Neural progenitor cell (in vitro differentiated cells): Measurements from ENCODE around the gene MED4.

Source experiments
- EZH2 ChIP-seq: fragments of 200-600 bp; sonication (generic); IDR thresholded peaks from 2 replicates; pipeline ENCODE4 v1.6.1; 2017; ENCODE audit warnings: antibody characterized with exemption, mild to moderate bottlenecking, moderate library complexity
- EZH2phosphoT487 ChIP-seq: fragments of 200-600 bp; sonication (generic); IDR thresholded peaks from 2 replicates; pipeline ENCODE4 v1.6.1; 2017; ENCODE audit warnings: antibody characterized with exemption
- TF ChIP-seq, protein P1 (sequence below): fragments of 200-600 bp; sonication (generic); IDR thresholded peaks from 2 replicates; pipeline ENCODE4 v1.5.1; 2017; ENCODE audit warnings: antibody characterized with exemption, mild to moderate bottlenecking

DNA sequence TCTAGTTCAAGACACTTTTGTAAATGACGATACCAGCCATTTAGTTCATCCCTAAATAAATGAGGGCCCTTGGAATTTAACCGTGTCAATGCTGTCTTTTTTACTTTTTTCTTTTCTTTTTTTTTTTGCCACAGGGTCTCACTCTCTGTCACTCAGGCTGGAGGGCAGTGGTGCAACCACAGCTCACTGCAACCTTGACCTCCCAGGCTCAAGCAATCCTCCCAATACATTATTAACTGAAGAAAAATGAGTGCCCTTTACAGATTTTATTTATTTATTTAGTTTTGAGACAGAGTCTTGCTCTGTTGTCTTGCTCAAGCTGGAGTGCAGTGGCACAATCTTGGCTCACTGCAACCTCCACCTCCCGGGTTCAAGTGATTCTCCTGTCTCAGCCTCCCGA, 2.9 kb upstream of the MED4 start:
- TF ChIP-seq, protein P1, sequence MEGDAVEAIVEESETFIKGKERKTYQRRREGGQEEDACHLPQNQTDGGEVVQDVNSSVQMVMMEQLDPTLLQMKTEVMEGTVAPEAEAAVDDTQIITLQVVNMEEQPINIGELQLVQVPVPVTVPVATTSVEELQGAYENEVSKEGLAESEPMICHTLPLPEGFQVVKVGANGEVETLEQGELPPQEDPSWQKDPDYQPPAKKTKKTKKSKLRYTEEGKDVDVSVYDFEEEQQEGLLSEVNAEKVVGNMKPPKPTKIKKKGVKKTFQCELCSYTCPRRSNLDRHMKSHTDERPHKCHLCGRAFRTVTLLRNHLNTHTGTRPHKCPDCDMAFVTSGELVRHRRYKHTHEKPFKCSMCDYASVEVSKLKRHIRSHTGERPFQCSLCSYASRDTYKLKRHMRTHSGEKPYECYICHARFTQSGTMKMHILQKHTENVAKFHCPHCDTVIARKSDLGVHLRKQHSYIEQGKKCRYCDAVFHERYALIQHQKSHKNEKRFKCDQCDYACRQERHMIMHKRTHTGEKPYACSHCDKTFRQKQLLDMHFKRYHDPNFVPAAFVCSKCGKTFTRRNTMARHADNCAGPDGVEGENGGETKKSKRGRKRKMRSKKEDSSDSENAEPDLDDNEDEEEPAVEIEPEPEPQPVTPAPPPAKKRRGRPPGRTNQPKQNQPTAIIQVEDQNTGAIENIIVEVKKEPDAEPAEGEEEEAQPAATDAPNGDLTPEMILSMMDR = no peak
- TF ChIP-seq EZH2 (no peak), EZH2phosphoT487 (no peak)
